ENCODE data around the gene PIP5K1B.

- no peak for TF ChIP-seq CTCF (conservative IDR thresholded peaks at IDR 0.05; ENCODE audit: low read depth, low read length)
- TF ChIP-seq EZH2 (IDR thresholded peaks at IDR 0.05; ENCODE audit: borderline replicate concordance, low read depth, low read length, poor library complexity, severe bottlenecking), result no peak
Measured at GRCh38 chr9:69003051-69003450, 298.0 kb downstream of the PIP5K1B start.
